Tibial nerve (tissue), 3 donors: ENCODE results near the gene CADPS.

ENCODE experiments used
- CTCF ChIP-seq, 5 experiments: fragments of 200-600 bp in 3 of 5; fragments of 450-650 bp in 2 of 5; sonication (generic) in 3 of 5; IDR thresholded peaks; one replicate each; pipeline ENCODE4 v1.5.1; 2016 to 2019; ENCODE audit warnings: antibody characterized with exemption in 5 of 5, mild to moderate bottlenecking in 3 of 5, moderate library complexity in 2 of 5
- POLR2A ChIP-seq, 2 donors: fragments of 450-650 bp; IDR thresholded peaks; one replicate each; pipeline ENCODE4 v1.6.1; 2017; ENCODE audit warnings: antibody characterized with exemption in 2 of 2, mild to moderate bottlenecking in 2 of 2, moderate library complexity in 2 of 2

DNA sequence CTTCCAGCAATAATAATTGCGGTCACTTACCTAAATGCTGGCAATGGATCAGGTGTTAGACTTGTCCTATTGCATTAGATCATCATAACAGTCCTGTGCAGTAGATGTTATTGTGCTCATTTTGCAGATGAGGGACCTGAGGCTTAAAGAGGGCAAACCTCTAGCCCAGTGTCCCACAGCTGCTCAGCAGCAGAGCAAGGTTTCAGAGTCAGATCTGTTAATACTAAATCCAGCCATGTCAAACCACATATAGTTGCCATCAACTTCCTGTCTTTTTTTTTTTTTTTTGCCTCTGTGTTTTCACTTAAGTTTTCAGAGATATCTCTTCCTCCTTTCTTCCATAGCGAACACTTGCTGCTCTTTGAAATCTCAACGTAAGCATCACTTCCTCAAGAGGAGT, 514.0 kb downstream of the CADPS start:
- TF ChIP-seq CTCF (IDR thresholded peaks at IDR 0.05) = no peak
- no peak for TF ChIP-seq POLR2A (IDR thresholded peaks at IDR 0.05)
